GM18873 (cell line): ENCODE data around the gene RTF2.

Source experiments
- ATAC-seq: cut with Tn5 transposase; IDR thresholded peaks from one replicate; pipeline ENCODE4 v1.9.1; 2021; ENCODE audit warnings: mild to moderate bottlenecking, moderate library complexity, moderate number of reproducible peaks; ENCODE audit not compliant: unreplicated experiment, low FRiP score

The RTF2 gene

DNA sequence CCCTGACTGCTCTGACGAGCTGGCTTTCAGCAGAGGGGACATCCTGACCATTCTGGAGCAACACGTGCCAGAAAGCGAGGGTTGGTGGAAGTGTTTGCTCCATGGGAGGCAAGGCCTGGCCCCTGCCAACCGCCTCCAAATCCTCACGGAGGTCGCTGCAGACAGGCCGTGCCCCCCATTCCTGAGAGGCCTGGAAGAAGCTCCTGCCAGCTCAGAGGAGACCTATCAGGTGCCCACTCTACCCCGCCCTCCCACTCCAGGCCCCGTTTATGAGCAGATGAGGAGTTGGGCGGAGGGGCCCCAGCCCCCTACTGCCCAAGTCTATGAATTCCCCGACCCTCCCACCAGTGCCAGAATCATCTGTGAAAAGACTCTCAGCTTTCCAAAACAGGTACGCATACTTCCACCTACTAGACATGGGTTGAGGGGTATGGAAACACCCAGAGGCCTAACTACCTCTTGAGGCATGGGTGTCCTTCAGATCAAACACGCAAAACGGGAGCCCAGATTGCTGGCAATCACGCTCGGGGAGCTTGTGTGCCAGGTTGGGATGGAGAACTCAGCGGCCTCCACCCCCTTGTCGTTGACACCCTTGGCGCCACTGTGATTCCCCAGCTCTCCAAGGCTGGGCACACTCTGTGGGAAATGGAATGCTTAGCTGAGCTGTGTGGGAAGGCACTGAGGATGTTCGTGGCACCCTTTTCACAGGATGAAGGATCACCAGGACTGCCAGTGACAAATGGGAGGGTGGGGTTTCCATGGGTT lies 31.0 kb upstream of the RTF2 start:
- no peak for ATAC-seq

- ATAC-seq = no peak
These were observed 30.1 kb upstream of the RTF2 start for GRCh38 chr20:56438284-56438683.

GRCh38 chr20:56439771-56440291 lies 28.6 kb upstream of the RTF2 start:
- no peak for ATAC-seq

DNA sequence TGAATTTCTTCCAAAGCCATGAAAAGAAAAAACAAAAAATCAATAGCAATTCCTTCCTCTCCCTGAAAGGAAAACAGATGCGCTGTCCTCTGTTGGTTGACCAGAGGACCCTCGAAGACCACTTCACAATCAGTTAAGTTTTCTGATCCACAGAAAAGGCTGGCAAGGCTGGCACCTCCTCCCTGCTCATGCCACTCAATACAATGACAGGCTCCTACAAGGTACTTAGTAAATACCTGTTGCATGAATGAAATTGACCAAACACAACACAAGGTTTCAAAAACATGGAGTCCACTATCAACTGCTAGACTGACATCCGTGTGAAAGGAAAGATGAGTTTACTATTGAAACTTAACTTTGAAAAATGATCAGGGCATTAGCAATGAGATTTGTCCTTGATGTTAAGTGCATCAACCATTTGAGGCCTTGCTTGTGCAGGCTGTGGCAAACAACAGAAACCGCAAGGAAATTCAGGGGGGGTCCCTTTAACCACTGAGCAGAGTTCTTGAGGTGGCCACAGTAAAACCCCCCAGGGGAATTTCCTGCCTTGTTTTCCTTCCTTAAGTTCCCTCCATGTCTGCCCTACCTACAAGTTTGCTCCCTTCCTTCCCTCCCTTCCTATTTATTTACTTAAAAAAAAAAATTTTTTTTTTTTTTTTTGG lies 27.9 kb upstream of the RTF2 start:
- ATAC-seq = no peak

DNA sequence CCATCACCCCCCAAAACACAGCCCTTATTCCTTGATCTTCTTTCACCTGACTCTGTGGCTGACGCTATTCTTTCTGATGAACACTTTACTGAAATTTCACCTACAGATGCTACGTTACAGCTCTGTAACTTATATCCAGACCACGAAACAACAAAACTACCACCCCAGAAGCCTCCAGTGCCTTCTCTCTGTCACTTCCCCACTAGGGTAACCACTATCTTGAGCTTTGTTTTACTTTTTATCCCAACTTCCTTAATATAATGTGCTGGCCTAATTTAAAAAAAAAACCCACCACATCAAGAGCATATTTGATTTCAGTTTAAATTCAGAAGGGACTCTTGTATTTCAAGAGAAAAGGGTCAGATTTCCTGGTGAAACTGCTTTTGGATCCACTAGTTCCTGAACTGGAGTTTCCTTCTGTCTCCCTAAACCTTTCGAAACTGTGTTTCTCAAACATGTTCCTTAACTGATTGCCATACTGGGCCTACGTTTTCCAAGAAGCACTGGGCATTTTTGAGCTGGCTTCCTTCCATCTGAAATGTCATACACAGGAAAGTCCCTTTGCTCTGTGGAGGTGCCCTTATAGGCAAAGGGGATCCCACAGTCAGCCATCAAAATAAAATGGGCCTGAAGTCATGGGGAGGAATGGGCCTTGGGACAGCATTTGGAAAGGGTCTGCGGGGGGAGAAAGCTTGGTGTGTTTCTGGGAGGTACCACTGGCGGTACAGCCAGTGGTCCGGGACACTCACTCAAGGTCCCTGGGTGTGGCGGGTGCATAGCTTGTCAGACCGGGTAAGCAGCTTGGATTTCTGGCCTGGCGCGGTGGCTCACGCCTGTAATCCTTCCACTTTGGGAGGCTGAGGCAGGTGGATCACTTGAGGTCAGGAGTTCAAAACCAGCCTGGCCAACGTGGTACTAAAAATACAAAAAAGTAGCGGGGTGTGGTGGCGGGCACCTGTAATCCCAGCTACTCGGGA lies 25.8 kb upstream of the RTF2 start:
- no peak for ATAC-seq

GRCh38 chr20:56443654-56444540 lies 24.5 kb upstream of the RTF2 start:
- ATAC-seq = no peak

DNA sequence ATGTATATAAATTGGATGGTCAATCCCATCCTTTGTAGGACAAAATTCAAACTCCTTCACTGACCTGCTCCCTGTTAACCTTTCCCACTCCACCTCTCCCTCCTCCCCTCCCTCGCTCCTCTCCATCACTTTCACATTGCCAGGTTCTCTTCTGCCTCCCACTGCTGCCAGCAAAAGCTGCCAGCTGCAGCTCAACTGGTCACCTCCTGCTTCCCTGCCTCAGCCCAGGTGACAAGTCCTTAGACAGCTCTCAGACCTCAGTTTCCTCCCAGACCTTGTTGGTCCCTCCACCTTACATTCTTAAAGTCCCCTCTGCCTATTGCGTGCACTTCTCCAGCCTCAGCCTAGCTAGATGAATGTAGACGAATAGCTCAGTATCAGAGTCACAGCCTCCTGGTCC lies 23.3 kb upstream of the RTF2 start:
- ATAC-seq = no peak

DNA sequence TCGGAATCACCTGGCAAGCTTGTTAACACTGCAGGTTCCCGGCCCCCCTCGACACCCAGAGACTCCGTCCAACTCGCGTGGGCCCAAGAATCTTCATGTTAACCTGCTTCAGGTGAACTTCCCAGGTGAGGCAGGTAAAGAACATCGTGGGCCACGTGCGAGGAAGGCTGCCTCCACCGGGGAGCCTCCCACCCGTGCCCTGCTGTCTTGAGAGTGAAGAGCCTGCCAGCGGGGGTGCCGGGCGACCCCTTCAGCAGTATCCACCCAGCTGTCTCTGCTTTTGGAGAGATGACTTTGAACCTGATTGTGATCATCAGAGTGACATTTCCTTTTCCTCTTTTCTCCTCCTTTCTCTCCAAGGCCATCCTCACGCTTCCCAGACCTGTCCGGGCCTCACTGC lies 22.9 kb upstream of the RTF2 start:
- no peak for ATAC-seq

- ATAC-seq = no peak
These were observed 21.2 kb upstream of the RTF2 start for GRCh38 chr20:56447227-56447626.

DNA sequence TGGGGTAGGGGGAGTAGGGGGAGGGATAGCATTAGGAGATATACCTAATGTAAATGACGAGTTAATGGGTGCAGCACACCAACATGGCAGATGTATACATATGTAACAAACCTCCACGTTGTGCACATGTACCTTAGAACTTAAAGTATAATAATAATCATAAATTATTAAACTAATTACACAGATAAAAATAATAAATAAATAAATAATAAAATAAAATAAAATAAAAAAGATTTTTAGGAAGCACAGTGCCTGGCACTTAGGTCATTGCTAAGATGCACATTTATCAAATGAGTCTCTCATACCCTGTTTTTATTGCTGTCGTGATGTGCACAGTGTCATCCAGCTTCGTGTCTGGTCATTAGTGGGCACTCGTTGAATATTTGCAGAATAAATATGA lies 19.0 kb upstream of the RTF2 start:
- ATAC-seq = no peak

DNA sequence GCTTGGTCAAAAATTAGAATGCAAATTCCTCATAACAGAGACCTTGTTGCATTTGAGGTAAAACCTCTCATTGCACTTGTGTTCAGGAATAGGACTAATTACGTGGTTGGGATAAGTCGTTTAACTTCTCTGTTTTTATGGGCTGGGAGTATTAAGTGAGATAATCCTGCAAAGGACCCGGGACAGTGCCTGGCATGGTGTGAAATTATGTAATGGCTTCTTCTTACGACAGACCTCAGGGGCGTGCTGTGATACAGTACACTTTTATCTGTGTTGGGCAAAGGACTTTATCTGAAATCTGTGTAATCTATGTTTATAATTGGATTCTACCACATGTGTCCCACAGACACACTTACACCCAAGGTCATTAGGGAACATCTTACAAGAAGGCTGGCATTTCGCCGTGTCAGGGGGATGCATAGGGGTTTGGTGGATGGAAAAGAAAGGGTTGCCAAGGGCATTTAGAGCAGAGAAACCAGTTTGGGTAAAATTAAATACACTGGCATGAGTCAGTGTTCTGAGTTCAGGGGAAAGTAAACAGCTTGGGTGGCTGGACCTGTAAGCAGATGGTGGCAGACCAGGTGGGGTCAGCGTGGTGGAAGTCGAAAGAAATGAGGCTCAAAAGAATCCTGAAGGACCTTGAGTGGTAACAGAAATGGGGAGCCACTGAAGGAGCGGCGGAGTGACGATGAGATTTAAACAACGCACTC lies 17.2 kb upstream of the RTF2 start:
- no peak for ATAC-seq

GRCh38 chr20:56453352-56453751 lies 15.1 kb upstream of the RTF2 start:
- ATAC-seq = no peak

DNA sequence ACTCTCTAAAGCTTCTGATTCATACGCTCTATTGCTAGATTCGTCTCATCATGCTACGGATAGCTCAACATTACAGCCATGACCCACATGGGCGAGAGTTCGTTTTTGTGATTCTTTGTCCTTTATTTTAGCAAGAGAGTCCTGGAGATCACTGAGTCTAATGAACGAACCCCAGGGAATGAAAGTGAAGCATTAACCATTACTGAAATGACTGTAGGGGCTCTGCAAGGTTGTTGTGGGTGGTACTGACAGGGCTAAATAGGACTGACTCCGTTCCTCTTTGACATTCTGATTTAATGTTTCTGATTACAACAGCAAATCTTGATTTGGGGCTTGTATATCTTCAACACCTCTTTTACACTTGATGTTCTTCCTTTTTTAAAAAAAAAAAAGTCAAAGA lies 13.7 kb upstream of the RTF2 start:
- peak; percentile 89 for ATAC-seq

DNA sequence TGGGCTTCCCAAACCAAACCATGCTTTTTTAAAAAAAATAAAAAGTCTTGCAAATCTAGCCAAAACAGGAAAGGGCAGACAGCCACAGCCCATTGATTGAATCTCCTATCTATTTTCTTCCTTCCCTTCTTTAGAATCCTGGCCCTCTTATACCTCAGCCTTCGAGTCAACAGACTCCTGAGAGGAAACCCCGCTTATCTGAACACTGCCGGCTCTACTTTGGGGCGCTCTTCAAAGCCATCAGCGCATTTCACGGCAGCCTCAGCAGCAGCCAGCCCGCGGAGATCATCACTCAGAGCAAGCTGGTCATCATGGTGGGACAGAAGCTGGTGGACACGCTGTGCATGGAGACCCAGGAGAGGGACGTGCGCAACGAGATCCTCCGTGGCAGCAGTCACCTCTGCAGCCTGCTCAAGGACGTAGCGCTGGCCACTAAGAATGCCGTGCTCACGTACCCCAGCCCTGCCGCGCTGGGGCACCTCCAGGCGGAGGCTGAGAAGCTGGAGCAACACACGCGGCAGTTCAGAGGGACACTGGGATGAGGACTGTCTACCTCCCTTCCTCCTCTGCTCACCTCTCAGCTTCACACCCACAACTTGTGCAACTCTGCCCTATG lies 10.1 kb upstream of the RTF2 start:
- no peak for ATAC-seq

DNA sequence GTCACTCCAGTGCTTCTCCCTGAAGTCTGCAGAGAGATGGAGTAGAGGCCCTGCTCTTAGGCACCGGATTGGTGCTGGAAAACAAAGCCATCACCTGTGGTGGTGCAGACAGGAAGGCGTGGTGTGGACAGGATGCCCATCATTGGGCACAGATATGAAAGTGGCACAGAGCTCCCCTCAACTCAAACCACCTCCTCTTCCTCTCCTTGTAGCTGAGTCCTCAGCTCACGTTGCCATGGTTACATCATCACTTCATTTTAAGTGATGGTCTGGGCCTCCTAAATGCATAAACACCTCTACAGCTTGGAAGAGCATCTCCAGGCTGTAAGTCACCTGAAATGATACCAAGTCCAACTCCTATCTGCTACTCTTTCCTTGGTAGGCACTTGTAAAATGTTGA lies 8.0 kb upstream of the RTF2 start:
- ATAC-seq = no peak

- no peak for ATAC-seq
These were observed 6.9 kb upstream of the RTF2 start for GRCh38 chr20:56461576-56461975.

- no peak for ATAC-seq
These were observed 5.0 kb upstream of the RTF2 start for GRCh38 chr20:56463428-56463827.

GRCh38 chr20:56465997-56466396 lies 2.4 kb upstream of the RTF2 start:
- no peak for ATAC-seq

DNA sequence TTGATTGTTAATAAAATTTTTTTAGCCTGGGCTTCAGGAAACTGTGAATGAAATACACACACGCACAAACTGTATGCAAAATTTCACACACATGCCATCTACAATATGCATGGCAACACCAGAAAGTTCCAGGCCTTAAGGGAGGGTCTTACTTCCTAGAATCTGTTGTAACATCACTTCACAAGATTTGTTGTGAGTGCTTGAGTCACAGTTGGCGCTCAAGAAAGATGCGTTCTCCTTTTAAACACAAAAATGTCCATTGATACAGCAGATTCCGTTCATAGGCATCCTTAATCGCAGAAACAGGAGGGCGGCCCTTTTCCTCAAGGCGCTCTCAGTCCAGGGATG lies 485 bp upstream of the RTF2 start:
- no peak for ATAC-seq
